SK-N-SH (cell line): ENCODE measurements around the gene IGSF9B.

ENCODE experiments used
- EP300 ChIP-seq, 2 experiments: IDR thresholded peaks; 2 replicates each; pipeline versions ENCODE4 v1.4.0 to v1.6.1; 2012; ENCODE audit warnings: borderline replicate concordance in 1 of 2, low read depth in 1 of 2, low read length in 1 of 2
- FOXM1 ChIP-seq: IDR thresholded peaks from 2 replicates; pipeline ENCODE4 v1.4.0; 2012; ENCODE audit warnings: low read depth, mild to moderate bottlenecking
- GATA2 ChIP-seq: sonication (generic); formaldehyde crosslinking; IDR thresholded peaks from 2 replicates; pipeline ENCODE4 v1.5.0; 2020; ENCODE audit warnings: mild to moderate bottlenecking, missing genetic modification reagents
- POLR2AphosphoS5 ChIP-seq: IDR thresholded peaks from 2 replicates; pipeline ENCODE4 v1.6.1; 2012; ENCODE audit warnings: low read depth, low read length
- RAD21 ChIP-seq: IDR thresholded peaks from 2 replicates; pipeline ENCODE4 v1.6.1; 2012; ENCODE audit warnings: mild to moderate bottlenecking, low read length
- RCOR1 ChIP-seq: fragments of 150-350 bp; IDR thresholded peaks from 2 replicates; pipeline ENCODE4 v1.6.1; 2017; ENCODE audit warnings: antibody characterized with exemption, low read length
- SIN3A ChIP-seq: IDR thresholded peaks from 2 replicates; pipeline ENCODE4 v1.6.1; 2012; ENCODE audit warnings: low read depth, mild to moderate bottlenecking, low read length, moderate library complexity, borderline replicate concordance
- TCF12 ChIP-seq: IDR thresholded peaks from 2 replicates; pipeline ENCODE4 v1.4.0; 2012
- TEAD4 ChIP-seq: IDR thresholded peaks from 2 replicates; pipeline ENCODE4 v1.4.0; 2012; ENCODE audit warnings: mild to moderate bottlenecking, borderline replicate concordance; ENCODE audit not compliant: insufficient read depth
- YY1 ChIP-seq: IDR thresholded peaks from 2 replicates; pipeline ENCODE4 v1.4.0; 2012; ENCODE audit warnings: low read depth, mild to moderate bottlenecking
- TF ChIP-seq, protein P1 (sequence below): fragments of 200-600 bp; sonication (generic); IDR thresholded peaks from 2 replicates; pipeline ENCODE4 v1.6.1; 2017; ENCODE audit warnings: antibody characterized with exemption, mild to moderate bottlenecking, moderate library complexity
- TF ChIP-seq, protein P2 (sequence below): IDR thresholded peaks from 2 replicates; pipeline ENCODE4 v1.6.1; 2012; ENCODE audit warnings: mild to moderate bottlenecking, low read depth, low read length, moderate library complexity
- TF ChIP-seq, protein P3 (sequence below): IDR thresholded peaks from 2 replicates; pipeline ENCODE4; 2012
- TF ChIP-seq, protein P4 (sequence below): fragments of 150-350 bp; IDR thresholded peaks from 2 replicates; pipeline ENCODE4 v1.6.1; 2017; ENCODE audit warnings: antibody characterized with exemption, low read length, low read depth, borderline replicate concordance

DNA sequence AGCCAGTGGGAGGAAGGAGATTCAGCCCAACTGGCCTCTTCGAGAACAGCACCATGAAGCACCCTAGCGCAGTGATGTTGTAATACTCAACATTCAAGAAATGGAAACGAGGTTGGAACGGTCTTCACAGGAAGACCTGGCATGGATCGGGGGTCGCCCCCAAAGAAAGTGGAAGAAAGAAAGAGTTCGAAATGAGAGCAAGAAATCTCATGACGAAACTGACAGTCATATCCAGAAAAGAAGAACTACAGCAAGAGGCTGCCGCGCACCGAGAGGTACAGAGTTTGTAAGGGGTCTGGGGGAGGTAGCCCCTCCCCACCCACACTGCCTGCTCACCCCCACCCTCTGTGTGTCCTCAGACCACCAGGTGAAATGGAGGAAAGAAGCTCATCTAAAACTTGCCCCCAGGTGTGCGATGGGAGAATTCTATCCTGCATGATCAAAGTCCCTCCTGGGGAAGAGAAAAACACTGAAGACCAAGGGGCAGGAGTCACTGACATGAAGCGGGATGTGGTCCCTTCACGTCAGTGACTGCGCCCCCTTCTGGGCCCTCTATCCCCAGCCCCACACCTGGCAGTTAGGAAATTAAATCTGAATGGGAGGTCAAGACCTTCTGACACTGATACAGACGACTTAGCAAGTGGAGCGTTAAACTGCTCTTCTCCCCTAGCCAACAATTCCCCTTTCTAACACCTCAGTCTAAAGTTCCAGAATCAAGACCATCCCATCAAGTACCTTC is 58.6 kb downstream of the IGSF9B start:
- TF ChIP-seq, protein P1, sequence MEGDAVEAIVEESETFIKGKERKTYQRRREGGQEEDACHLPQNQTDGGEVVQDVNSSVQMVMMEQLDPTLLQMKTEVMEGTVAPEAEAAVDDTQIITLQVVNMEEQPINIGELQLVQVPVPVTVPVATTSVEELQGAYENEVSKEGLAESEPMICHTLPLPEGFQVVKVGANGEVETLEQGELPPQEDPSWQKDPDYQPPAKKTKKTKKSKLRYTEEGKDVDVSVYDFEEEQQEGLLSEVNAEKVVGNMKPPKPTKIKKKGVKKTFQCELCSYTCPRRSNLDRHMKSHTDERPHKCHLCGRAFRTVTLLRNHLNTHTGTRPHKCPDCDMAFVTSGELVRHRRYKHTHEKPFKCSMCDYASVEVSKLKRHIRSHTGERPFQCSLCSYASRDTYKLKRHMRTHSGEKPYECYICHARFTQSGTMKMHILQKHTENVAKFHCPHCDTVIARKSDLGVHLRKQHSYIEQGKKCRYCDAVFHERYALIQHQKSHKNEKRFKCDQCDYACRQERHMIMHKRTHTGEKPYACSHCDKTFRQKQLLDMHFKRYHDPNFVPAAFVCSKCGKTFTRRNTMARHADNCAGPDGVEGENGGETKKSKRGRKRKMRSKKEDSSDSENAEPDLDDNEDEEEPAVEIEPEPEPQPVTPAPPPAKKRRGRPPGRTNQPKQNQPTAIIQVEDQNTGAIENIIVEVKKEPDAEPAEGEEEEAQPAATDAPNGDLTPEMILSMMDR: no peak
- TF ChIP-seq POLR2AphosphoS5 (no peak), RCOR1 (no peak), EP300 (IDR thresholded peaks at IDR 0.05; ENCODE audit: borderline replicate concordance in 1 of 2, low read depth in 1 of 2, low read length in 1 of 2) (no peak), RAD21 (no peak), SIN3A (no peak), GATA2 (no peak), FOXM1 (no peak), YY1 (no peak), TEAD4 (no peak), TCF12 (no peak)
- TF ChIP-seq, protein P2, sequence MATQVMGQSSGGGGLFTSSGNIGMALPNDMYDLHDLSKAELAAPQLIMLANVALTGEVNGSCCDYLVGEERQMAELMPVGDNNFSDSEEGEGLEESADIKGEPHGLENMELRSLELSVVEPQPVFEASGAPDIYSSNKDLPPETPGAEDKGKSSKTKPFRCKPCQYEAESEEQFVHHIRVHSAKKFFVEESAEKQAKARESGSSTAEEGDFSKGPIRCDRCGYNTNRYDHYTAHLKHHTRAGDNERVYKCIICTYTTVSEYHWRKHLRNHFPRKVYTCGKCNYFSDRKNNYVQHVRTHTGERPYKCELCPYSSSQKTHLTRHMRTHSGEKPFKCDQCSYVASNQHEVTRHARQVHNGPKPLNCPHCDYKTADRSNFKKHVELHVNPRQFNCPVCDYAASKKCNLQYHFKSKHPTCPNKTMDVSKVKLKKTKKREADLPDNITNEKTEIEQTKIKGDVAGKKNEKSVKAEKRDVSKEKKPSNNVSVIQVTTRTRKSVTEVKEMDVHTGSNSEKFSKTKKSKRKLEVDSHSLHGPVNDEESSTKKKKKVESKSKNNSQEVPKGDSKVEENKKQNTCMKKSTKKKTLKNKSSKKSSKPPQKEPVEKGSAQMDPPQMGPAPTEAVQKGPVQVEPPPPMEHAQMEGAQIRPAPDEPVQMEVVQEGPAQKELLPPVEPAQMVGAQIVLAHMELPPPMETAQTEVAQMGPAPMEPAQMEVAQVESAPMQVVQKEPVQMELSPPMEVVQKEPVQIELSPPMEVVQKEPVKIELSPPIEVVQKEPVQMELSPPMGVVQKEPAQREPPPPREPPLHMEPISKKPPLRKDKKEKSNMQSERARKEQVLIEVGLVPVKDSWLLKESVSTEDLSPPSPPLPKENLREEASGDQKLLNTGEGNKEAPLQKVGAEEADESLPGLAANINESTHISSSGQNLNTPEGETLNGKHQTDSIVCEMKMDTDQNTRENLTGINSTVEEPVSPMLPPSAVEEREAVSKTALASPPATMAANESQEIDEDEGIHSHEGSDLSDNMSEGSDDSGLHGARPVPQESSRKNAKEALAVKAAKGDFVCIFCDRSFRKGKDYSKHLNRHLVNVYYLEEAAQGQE: no peak
- TF ChIP-seq, protein P3, sequence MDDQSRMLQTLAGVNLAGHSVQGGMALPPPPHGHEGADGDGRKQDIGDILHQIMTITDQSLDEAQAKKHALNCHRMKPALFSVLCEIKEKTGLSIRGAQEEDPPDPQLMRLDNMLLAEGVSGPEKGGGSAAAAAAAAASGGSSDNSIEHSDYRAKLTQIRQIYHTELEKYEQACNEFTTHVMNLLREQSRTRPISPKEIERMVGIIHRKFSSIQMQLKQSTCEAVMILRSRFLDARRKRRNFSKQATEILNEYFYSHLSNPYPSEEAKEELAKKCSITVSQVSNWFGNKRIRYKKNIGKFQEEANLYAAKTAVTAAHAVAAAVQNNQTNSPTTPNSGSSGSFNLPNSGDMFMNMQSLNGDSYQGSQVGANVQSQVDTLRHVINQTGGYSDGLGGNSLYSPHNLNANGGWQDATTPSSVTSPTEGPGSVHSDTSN: no peak
- TF ChIP-seq, protein P4, sequence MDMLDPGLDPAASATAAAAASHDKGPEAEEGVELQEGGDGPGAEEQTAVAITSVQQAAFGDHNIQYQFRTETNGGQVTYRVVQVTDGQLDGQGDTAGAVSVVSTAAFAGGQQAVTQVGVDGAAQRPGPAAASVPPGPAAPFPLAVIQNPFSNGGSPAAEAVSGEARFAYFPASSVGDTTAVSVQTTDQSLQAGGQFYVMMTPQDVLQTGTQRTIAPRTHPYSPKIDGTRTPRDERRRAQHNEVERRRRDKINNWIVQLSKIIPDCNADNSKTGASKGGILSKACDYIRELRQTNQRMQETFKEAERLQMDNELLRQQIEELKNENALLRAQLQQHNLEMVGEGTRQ: no peak
